Measurements from ENCODE around the gene CSNK1G3. TPM values are rescaled to one million over a fixed set of nuclear protein-coding genes. Genes with fewer than 3 reads are reported as not detected.

CSNK1G3 gene
- total RNA-seq, 2 donors from 2014 or later, result 22.4 to 22.6 TPM

- H3K4me1 ChIP-seq, result no peaks in the 10 kb centered on the region
- H3K36me3 ChIP-seq (replicated peaks in 1 of 2; ENCODE audit: insufficient read depth in 1 of 2, low read depth in 2 of 2), result no peaks in the 10 kb centered on the region
- no peak overlapping the region for H3K4me3 ChIP-seq
- H3K27ac ChIP-seq, result no peak overlapping the region
- no peaks in the 10 kb centered on the region for H3K27me3 ChIP-seq
- DNase-seq, result no peak
- no peak for TF ChIP-seq POLR2A (IDR thresholded peaks at IDR 0.05)
- no peak for TF ChIP-seq CTCF (IDR thresholded peaks at IDR 0.05)
- ATAC-seq, result no peak
- no peaks in the 10 kb centered on the region for H3K9me3 ChIP-seq
- WGBS, 2 donors, result 77 to 83% methylated on average over 5 of the region's 5 CpGs
- intact Hi-C loops (cut with DNase I), result no loop called here
These were observed 86.2 kb downstream of the CSNK1G3 start for GRCh38 chr5:123598028-123598689.

GRCh38 chr5:123599171-123599570 lies 87.2 kb downstream of the CSNK1G3 start:
- Histone ChIP-seq H3K9me3 (no peaks in the 10 kb centered on the region), H3K4me1 (no peaks in the 10 kb centered on the region), H3K27me3 (no peaks in the 10 kb centered on the region), H3K4me3 (no peak overlapping the region), H3K36me3 (replicated peaks in 1 of 2; ENCODE audit: insufficient read depth in 1 of 2, low read depth in 2 of 2) (no peaks in the 10 kb centered on the region), H3K27ac (no peak overlapping the region)
- intact Hi-C loops (cut with DNase I), result no loop called here
- TF ChIP-seq POLR2A (IDR thresholded peaks at IDR 0.05) (no peak), CTCF (IDR thresholded peaks at IDR 0.05) (no peak)
- 69 to 75% methylated on average over 2 of the region's 2 CpGs for WGBS, 2 donors
- ATAC-seq (no peak), DNase-seq (no peak)

GRCh38 chr5:123601610-123602009 lies 89.6 kb downstream of the CSNK1G3 start:
- no peak overlapping the region for H3K27ac ChIP-seq
- DNase-seq (no peak), ATAC-seq (no peak)
- H3K27me3 ChIP-seq, result no peaks in the 10 kb centered on the region
- H3K4me3 ChIP-seq, result no peak overlapping the region
- no peaks in the 10 kb centered on the region for H3K9me3 ChIP-seq
- TF ChIP-seq CTCF (IDR thresholded peaks at IDR 0.05) (no peak), POLR2A (IDR thresholded peaks at IDR 0.05) (no peak)
- H3K4me1 ChIP-seq, result no peaks in the 10 kb centered on the region
- no peaks in the 10 kb centered on the region for H3K36me3 ChIP-seq (replicated peaks in 1 of 2; ENCODE audit: insufficient read depth in 1 of 2, low read depth in 2 of 2)
- WGBS, 2 donors, result 91 to 96% methylated on average over 2 of the region's 2 CpGs
- intact Hi-C loops (cut with DNase I), result no loop called here

GRCh38 chr5:123605822-123606221 lies 93.8 kb downstream of the CSNK1G3 start:
- ATAC-seq (no peak), DNase-seq (no peak)
- no peaks in the 10 kb centered on the region for H3K4me1 ChIP-seq
- H3K36me3 ChIP-seq (replicated peaks in 1 of 2; ENCODE audit: insufficient read depth in 1 of 2, low read depth in 2 of 2), result no peaks in the 10 kb centered on the region
- H3K4me3 ChIP-seq, result no peak overlapping the region
- H3K27me3 ChIP-seq, result no peaks in the 10 kb centered on the region
- TF ChIP-seq POLR2A (IDR thresholded peaks at IDR 0.05), result no peak
- TF ChIP-seq CTCF (IDR thresholded peaks at IDR 0.05), result no peak
- no peak overlapping the region for H3K27ac ChIP-seq
- no peaks in the 10 kb centered on the region for H3K9me3 ChIP-seq
- intact Hi-C loops (cut with DNase I), result no loop called here

GRCh38 chr5:123610209-123610608 lies 98.2 kb downstream of the CSNK1G3 start:
- no peaks in the 10 kb centered on the region for H3K4me1 ChIP-seq
- H3K9me3 ChIP-seq, result no peaks in the 10 kb centered on the region
- H3K36me3 ChIP-seq (replicated peaks in 1 of 2; ENCODE audit: insufficient read depth in 1 of 2, low read depth in 2 of 2), result no peaks in the 10 kb centered on the region
- ATAC-seq, result no peak
- 90 to 91% methylated on average over 2 of the region's 2 CpGs for WGBS, 2 donors
- H3K4me3 ChIP-seq, result no peak overlapping the region
- TF ChIP-seq CTCF (IDR thresholded peaks at IDR 0.05) (no peak), POLR2A (IDR thresholded peaks at IDR 0.05) (no peak)
- no peaks in the 10 kb centered on the region for H3K27me3 ChIP-seq
- no peak overlapping the region for H3K27ac ChIP-seq
- DNase-seq, result no peak
- intact Hi-C loops (cut with DNase I), result loop anchor here (10.0 kb wide), 1 partner anchor 1095 kb away; no protein-coding TSS in a partner anchor
